GM21737 (cell line): ENCODE results near the gene MGLL.

Source experiments
- ATAC-seq: cut with Tn5 transposase; IDR thresholded peaks from one replicate; pipeline ENCODE4 v1.9.1; 2021; ENCODE audit warnings: mild to moderate bottlenecking, moderate library complexity; ENCODE audit not compliant: unreplicated experiment

Gene MGLL

DNA sequence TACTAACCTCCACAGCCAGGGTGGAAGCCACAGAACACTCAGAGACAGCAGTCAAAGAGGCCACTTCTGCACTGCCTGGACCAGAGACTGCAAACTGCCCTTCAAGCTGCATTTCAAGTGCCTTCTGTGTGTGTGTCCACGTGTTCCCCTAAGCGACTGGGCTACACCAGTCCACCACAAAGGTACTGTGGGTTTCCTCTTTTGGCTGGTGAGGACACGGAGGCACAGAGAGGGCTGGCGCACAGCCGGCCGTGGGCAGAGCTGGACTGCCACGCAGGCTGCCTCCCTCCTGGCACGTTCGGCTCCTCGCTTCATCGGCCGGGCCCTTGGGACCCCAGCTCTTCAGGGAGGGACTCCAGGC, 60.9 kb downstream of the MGLL start:
- ATAC-seq = no peak

DNA sequence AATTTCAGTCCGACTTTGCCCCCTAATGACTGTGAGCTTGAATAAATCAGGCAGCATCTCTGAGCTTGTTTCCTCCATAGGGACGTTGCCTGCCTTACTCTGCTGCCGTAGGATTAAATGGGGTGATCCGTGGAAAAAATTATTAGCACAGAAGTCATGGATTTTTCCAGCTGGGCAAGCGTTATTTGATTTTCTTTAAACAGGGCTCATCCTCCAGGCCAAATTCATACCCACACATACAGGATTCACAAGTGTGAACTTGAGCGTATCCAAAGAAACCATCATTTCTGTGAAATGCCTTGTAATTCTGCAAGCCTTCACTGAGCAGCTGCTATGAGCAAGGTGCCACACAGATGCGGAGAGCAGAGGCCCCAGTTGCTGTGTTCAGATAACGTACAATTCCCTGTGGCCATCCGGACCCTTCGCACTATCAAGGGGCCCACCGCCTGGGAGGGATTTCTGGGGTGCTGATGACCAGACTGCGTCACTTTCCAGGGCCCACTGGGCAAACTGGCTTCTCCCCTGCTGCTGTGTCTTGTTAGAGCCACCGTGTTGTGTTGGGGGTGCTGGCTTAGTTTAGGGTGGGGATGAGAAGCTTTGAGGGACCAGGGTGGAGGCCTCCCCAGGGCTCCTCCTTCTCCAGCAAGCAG, 61.4 kb downstream of the MGLL start:
- ATAC-seq = no peak

DNA sequence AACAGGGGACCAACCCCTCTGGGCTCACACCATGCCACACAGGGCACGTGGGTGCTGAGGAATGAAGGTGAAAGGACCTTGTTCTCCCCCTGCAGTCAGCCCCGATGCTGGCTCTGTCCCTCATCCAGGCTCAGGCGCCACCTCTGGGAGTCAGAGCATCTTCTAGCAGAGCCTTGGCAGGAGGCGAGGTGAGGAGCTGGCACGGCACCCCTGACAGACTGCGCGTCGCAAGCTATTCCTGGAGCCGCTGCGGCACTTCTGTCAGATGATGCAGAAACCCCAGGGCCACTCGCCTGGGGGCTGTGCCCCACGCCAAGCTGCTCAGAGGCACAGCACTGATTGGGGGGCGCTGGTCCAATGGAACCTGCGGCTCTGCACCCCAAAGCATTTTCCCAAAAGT, 62.0 kb downstream of the MGLL start:
- ATAC-seq = no peak

DNA sequence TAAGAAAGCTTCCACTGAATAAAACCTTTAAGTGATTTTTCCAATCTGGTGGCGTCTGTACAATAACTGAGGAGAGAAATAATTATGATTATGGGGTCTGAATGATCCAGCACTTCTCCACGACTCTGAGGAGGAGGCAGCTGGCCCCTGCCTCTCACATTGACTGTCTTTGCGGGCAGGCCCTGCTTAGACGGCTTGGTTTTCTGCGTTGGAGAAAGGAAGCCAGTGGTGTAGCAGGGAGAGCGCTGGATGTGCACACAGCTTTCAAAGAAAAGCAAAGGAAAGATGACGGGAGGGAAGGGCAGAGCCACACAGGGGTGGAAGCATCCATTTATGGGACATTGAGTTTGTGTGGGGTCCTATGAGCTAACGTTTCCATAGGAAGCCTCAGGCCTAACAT, 62.5 kb downstream of the MGLL start:
- no peak for ATAC-seq

DNA sequence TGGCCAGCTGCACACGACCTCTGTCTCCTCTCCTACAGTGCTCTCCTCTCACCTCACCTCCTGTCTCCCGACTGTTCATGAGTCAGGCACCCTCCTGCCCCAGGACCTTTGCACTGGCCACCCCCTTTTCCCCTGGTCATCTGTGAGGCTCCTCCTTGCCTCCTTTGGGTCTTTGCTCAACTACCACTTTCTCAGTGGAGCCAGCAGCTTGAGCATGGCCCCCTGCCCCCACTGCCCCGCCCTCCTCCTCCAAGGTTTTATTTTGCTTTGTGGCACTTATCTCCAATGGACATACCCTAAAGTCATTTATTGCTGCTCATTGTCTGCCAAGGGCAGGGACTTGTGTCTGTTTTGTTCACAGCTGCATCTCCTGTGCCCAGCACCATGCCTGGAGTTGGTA, 64.3 kb downstream of the MGLL start:
- no peak for ATAC-seq

DNA sequence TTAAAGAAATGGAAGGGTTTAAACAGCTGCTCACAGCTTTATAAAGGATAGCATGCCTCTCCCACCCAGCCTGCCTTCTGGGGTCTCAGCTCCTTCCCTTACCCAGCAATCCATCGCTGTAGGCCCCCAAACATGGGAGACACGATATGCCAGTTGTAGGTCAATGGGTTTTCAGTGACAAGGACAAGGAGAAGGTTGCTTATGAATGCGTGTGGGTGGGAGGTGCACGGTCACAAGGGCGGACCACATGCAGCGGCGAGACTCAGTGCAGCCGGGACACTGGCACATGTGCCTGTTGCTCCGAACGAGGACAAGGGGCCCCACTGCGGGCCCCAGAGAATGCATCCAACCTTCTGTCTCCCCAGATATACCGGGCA, 67.0 kb downstream of the MGLL start:
- ATAC-seq = no peak

DNA sequence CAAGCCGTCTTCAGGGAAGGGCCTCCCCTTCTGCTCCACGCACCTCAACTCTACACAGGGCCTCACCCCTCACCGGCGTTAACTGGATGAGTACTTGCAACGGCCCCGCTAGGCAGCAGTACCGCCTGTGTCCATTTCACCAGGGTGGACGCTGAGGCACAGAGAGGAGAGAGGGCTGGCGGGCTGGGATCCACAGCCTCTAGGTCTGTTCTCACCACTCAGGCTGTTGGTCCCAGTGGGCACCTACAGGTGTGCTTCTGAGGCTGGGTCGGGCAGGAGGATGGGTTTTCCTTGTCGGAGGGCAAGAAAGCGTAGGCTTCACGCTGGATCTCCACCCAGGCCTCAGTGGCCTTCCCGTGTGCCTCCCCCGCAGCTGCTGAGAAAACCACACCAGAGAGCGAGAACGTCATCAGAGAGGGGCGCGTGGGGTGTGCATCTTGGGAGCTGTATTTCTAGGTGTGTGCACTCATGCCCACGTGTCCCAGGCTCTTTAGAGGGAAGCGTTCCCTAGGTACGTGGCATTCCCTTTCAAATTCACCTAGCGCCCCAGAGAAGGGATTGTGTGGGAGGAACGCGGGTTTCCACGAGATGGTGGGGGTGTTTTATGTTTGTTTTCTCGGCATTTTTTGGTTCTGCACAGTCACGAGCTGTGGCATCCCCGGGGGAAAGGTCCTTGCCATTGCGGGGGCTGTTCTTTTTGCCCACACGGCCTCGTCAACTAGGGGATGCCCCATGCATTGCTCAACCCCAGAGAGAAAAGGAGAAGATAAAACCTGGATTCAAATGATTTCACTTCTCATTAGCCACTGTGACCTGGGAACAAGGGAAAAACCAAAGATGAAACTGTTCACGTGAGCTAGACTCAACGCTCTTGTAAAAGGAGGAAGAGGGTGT, 67.7 kb downstream of the MGLL start:
- ATAC-seq = no peak

DNA sequence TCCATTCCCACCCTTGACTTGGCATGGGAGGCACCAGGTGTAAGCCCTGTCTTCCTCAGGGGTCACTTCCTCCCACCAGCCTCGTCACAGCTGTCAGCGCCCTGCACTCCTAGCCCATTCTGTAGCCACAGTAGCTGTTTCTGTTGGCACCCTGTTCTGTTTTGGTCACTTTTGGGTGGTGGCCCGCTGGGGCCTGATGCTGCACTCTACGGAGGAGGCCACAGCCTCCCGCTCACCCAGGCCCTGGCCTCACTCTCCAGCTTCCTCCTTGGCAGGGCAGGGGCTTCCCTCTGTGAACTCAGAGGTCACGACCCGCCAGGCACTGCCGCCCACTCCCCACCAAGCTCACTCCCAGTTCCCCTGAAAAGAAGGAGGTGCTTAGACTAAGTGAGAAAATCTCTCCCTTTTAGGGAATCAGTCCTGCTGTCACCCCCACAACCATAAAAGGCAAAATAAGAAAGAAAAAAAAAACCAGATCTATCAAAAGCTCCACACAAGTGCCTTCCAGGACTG, 68.4 kb downstream of the MGLL start:
- no peak for ATAC-seq

DNA sequence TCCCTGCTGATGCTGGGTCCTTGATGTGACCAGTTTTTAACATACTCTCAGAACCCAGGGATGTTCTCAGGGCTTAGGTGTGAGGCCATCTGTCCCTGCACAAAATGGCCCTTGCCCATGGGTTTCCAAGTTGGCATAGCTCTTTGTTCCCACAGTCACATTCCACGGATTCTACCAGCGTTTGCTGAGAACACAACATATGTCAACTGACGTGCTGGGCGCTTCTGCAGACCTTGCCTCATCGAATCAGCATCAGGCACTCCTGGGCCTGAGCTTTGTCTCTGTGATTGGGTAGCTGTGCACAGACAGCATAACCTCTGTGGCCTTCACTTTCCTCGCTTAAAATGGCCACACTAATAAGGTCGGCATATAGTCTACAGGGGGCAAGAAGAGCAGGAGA, 69.0 kb downstream of the MGLL start:
- ATAC-seq = no peak

DNA sequence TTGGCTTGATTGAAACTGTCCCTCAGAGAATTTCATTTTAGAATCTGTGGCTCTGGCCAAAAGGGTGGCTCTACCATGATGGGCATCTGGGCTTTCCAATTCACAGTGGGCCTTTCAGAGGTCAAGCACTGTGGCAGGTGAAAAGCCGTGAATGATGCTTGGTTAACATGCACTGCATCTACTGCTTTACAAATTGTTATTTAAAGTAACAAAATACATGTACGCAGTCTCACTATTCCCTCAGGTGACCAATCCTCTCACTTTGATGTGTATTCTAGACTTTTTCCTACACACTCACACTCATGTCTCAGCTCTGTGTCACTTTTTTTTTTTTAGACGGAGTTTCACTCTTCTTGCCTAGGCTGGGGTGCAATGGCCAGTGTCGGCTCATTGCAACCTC, 70.5 kb downstream of the MGLL start:
- ATAC-seq = no peak

DNA sequence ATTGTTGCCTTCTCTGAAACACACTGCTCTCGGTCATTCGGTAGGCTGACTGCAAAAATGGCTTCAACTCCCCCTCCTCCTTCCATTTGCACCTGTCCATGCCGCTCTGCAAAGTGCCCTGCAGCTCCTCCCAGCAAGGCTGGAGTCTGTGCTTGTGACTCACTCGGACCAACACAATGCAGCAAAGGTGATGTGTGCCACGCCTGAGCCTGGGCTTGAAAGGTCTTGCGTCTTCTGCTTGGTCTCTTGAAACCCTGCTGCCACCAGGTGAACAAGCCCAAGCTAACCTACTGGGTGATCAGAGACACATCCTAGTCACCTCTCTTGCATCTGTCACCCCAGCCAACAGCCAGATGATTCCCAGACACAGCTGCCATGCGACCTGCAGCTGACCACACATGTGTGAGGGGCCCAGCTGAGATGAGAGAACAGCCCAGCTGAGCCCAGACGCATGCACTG, 71.1 kb downstream of the MGLL start:
- no peak for ATAC-seq

DNA sequence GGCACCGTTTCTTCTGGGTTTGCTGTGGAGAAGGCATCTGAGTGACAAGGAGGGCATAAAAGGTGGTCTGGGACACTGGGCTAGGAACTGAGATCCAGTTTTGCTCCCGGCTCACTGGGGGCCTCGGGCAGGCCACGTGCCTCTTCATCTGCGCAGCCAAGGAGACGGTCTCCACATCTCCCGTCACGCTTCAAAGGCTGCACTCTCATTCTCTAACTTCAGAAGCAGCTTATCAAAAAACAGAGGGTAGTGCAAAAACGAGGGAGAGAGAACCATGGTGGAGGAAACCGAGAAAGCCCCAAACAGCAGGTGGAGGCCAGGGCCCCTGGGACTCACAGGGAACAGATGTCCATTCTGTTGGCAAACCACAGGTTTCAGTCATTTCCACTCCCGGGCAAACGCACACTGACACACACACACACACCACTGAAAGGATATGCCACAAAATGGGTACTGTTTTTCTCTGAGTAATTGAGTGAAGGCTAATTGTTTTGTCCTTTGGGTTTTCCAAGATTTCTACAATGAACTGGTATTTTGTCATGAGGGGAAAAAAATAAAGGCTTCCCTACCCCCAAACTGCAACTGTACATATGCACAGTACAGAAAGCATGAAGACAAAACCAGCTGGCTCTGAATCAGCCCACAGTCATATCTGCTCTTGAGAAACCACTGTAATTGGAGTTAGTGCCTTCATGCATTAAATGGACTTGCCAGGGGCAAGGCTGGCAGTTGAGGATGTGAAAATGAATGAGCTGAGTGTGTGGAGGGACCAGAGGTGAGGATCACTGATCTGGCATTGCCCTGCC, 71.9 kb downstream of the MGLL start:
- ATAC-seq = peak; percentile 33

DNA sequence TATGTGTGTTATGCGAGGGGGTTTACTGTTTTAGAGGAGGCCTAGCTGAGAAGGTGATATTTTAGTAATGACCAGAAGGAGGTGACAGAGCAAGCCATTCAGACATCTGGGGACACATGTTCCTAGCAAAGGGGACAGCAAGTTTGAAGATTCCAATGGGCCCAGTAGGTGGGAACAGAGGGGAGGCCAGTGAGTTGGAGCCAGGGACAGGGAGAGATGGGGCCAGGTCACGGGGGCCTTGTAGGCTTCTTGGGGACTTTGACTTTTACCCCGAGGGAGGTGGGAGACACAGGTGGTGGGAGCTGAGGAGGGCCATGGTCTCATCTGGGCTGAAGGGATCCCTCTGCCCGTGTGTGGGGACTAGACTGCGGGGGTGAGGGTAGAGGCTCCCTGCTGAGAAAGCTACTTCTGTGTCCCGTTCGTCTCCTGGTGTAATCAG, 72.5 kb downstream of the MGLL start:
- no peak for ATAC-seq

DNA sequence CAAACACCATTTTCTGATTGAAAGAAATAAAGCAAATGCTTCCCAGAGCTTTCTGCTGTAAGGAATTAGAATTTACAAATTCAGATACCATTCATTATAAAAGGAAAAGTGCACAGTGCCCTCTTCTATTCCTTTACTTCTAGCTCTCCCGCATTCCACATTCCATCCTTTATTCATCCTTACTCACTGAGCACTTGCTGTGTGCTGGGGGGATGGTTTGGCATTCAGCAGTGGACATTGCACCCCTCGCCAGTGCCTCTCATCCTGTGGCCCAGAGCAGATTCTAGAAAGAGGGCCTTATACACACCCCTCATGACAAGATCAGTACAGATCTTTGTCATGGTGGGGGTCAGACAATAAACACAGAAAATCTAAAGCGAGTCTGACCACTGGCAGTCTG, 73.0 kb downstream of the MGLL start:
- ATAC-seq = no peak

DNA sequence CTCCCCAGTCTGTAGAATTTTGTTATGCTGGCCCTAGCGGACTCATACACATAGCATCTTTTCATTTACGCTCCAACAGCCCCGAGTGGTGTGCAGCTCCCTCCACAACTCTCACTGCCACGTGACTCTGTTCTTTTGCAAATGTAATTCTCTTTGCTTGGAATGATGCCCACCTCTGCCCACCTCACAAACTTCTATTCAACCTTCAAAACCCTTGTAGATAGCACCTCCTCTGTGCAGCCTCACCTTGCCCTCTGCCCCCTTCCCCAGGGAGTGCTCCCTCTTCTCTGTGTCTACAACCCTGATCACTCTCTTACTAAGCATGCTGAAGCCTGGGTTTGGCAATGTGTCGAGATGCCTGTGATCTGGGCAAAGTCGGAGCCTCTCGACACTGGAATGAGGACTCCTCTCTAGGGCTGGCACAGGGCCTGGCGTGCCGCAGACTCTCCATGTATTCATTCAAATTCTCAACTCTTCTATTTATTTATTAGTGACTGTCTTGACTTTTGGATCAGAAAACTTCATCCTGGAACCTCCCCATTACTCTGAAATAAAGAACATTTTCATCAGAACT, 73.5 kb downstream of the MGLL start:
- no peak for ATAC-seq

DNA sequence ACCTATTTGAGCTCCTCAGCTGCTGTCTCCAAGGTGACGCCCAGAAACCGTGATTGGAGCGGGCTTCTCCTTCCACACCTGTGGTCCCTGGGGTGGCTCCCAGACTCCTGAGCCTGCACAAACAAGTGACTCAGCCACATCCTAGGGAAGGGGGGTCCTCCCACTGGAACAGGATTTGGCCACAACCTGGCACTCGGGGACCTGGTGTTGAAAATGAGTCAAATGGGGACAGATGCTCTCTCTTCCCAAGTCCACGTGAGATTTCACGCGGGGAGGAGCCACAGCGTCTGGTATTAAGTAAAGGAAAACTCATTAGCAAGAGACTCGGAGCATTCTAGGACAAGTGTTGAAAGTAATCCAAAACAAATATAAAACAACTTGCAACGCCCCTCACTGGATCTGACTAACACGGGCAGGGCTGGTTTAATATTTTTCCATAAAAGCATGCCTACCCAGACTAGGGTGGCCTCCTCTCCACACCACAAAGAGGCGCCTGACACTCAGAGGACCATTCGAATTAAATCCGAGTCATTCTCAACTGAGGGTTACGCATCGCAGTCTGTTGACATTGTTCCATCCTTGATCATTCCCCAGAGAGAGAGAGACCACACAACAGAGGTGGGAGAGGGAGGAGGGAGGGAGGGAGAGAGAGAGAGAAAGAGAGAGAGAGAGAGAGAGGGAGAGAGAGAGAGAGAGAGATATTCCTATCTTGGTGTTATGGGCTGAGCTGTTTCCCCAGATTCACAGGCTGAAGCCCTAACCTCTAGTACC, 74.4 kb downstream of the MGLL start:
- no peak for ATAC-seq

DNA sequence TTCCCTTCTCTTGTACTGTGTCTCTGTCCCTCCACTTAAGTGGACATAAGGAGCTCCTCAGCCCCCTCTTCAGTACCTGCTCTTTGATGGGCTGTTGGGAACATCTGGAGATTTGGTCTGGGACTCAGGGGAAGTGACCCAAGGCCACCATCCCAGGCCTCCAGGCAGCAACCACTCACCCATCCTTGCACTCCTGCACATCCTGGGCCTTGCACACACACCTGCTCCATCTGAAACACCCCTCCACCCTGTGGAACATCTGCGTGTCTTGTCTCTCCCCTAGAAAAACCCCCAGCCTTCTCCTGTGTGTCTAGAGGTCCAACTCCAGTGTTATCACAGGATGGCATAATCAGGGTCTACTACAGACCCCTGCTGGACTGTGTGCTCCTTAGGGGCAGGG, 75.2 kb downstream of the MGLL start:
- ATAC-seq = no peak

DNA sequence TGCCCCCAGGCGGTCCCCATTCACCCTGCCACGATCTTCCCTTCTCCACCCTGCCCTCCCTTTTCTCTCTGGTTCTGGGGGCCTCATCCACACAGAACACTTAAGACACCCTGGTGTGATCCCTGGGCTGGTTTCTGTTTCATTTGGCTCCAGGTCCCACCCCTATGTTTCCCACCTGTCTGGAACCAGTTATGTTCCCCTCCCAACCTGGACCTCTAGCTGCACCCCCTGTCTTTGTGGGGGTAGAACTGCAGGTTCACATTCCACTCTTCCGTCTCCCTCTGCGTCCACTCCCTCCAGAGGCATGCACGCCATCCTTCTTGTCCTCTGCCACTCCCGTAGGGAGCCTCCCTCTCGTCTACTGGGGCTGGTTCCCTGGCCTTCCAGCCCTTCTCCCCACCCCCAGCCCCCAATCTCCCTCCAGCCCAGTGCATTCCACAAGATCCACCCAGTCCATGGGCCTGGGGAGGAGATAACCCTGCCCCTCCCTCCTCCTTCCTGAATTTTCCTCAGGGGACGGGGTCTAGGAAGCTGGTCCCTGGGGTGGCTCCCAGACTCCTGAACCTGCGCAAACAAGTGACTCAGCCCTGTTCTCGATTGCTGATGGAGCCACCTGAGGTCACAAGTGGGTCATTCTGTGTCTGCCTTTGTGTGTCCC, 75.8 kb downstream of the MGLL start:
- no peak for ATAC-seq

DNA sequence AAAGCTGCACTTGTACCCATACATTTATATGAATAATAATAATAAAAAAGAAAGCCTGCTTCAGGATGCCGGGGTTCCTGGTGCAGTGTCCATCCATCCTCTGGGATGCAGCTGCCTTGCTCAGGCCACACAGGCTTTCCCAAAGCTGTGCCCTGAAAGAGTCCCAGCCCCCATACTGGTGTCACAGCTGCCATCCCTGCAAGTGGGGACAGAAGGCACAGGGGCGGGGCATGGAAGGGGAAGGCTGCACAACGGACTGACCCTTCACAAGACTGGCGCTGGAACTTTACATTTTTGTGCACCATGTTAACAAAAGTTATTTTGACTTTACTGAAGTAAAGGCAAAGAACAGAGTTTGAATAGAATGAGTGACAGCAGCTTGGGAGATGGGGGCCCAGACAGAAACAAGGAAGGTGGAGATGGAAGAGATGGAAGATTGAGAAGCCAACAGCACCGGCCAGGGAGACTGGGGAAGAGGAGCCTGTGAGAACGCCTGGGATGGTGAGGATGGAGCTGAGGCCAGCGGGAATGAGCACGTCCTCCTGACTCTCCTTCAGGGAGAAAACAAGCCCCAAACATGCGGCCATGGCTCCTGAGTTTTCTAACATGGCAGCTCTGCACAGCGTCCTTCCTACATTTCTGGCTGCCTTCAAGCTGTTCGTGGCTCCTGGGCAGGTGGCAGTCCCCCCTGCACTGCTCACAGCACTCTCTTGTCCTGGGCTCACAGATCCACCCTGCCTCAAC, 76.5 kb downstream of the MGLL start:
- no peak for ATAC-seq
